Measurements from ENCODE around the gene SH3TC1. TPM values are rescaled to one million over a fixed set of nuclear protein-coding genes. Genes with fewer than 3 reads are reported as not detected.

Gene SH3TC1
- total and polyA plus RNA-seq, 10 of the 15 experiments (the other 5 are each of a cell fraction or from before 2014, with no cell fraction given) = 0.19 to 47.0 (median 18.4) TPM

- Histone ChIP-seq H3K4me3 (no peak overlapping the region), H3K4me1 (ENCODE audit: control insufficient read depth, insufficient read depth, low read length) (no peaks in the 10 kb centered on the region), H2AFZ (ENCODE audit: control insufficient read depth, low read depth, low read length) (no peak overlapping the region), H3K79me2 (ENCODE audit: control insufficient read depth, insufficient read depth, low read length) (no peaks in the 10 kb centered on the region), H3K4me2 (ENCODE audit: control insufficient read depth, insufficient read depth) (no peak overlapping the region), H3K27me3 (replicated peaks in 1 of 2; ENCODE audit: control insufficient read depth in 2 of 2, insufficient read depth in 2 of 2, low read length in 1 of 2) (no peaks in the 10 kb centered on the region), H3K9me3 (replicated peaks; ENCODE audit: control insufficient read depth, insufficient read depth, low read length) (no peaks in the 10 kb centered on the region), H3K9ac (ENCODE audit: control insufficient read depth, insufficient read depth, low read length) (no peak overlapping the region), H3K36me3 (ENCODE audit: control insufficient read depth in 2 of 2, insufficient read depth in 2 of 2, low read length in 1 of 2) (no peaks in the 10 kb centered on the region), H3K27ac (ENCODE audit: control insufficient read depth, insufficient read depth) (no peak overlapping the region), H4K20me1 (ENCODE audit: control insufficient read depth, insufficient read depth) (no peaks in the 10 kb centered on the region)
- FAIRE-seq (no peak), ATAC-seq (no peak), DNase-seq (ENCODE audit: low read depth, low spot score) (no peak)
- POLR2A ChIA-PET = no interaction called here
- SMC1A ChIA-PET (ENCODE audit: uncharacterized antibody, unreplicated experiment) = no interaction called here
- CTCF ChIA-PET = no interaction called here
- WGBS (ENCODE audit: insufficient coverage, insufficient replicate concordance, low lambda C conversion rate, missing lambda C conversion rate) = 36% methylated on average over 15 of the region's 15 CpGs
- RAD21 ChIA-PET (ENCODE audit: unreplicated experiment) = interaction anchor here (0.7 kb wide), 1 partner anchor 37 kb away, joined by 3 read pairs; no protein-coding TSS in a partner anchor
- TF ChIP-seq HDAC2 (IDR thresholded peaks at IDR 0.05) (no peak), ZBTB4 (CRISPR knock-in tag; IDR thresholded peaks at IDR 0.05) (no peak), MEF2A (IDR thresholded peaks at IDR 0.05; ENCODE audit: insufficient read depth, low read depth, low read length) (no peak)
- intact Hi-C loops (cut with micrococcal nuclease; ENCODE audit: unreplicated experiment) (no loop called here), in situ Hi-C loops (cut with MboI) (no loop called here)
- BruUV-seq (replicated peaks) = no TSS peak
These were observed 47.9 kb upstream of the SH3TC1 start for GRCh38 chr4:8151165-8151650.

Data from GM12878 (cell line).